GM18520 (cell line): Measurements from ENCODE around the gene GSG1L.

Source experiments
- ATAC-seq: cut with Tn5 transposase; IDR thresholded peaks from one replicate; pipeline ENCODE4 v1.9.1; 2021; ENCODE audit not compliant: unreplicated experiment

GSG1L gene

GRCh38 chr16:27778926-27779570, 284.5 kb downstream of the GSG1L start:
- no peak for ATAC-seq

- no peak for ATAC-seq
Measured at GRCh38 chr16:27778171-27778925, 285.2 kb downstream of the GSG1L start.

- ATAC-seq = no peak
Measured at GRCh38 chr16:27777527-27777926, 286.0 kb downstream of the GSG1L start.

GRCh38 chr16:27776556-27777225, 286.8 kb downstream of the GSG1L start:
- ATAC-seq = no peak

- ATAC-seq = no peak
Measured at GRCh38 chr16:27775254-27775653, 288.3 kb downstream of the GSG1L start.

GRCh38 chr16:27774779-27775178, 288.7 kb downstream of the GSG1L start:
- no peak for ATAC-seq

GRCh38 chr16:27773344-27773743, 290.2 kb downstream of the GSG1L start:
- no peak for ATAC-seq

GRCh38 chr16:27772093-27772825, 291.3 kb downstream of the GSG1L start:
- no peak for ATAC-seq

GRCh38 chr16:27771201-27771910, 292.2 kb downstream of the GSG1L start:
- no peak for ATAC-seq

GRCh38 chr16:27770271-27771196, 293.0 kb downstream of the GSG1L start:
- ATAC-seq = no peak

GRCh38 chr16:27769561-27770255, 293.8 kb downstream of the GSG1L start:
- ATAC-seq = no peak

- ATAC-seq = no peak
Measured at GRCh38 chr16:27768651-27769272, 294.8 kb downstream of the GSG1L start.

- no peak for ATAC-seq
Measured at GRCh38 chr16:27767971-27768591, 295.4 kb downstream of the GSG1L start.

- no peak for ATAC-seq
Measured at GRCh38 chr16:27767081-27767480, 296.4 kb downstream of the GSG1L start.

- ATAC-seq = no peak
Measured at GRCh38 chr16:27766236-27766925, 297.1 kb downstream of the GSG1L start.

GRCh38 chr16:27764869-27765675, 298.4 kb downstream of the GSG1L start:
- no peak for ATAC-seq

- no peak for ATAC-seq
Measured at GRCh38 chr16:27764427-27764826, 299.1 kb downstream of the GSG1L start.
